H7 (cell line): Measurements from ENCODE around the gene MSH4. TPM values are rescaled to one million over a fixed set of nuclear protein-coding genes. Genes with fewer than 3 reads are reported as not detected.
"Not testable (repeated sequence)": the region's sequence is repeated elsewhere in the genome, so short reads cannot be mapped to it uniquely, and the experiment has no call there.

Experiments used
- DNase-seq: peaks from one replicate; pipeline ENCODE4 v3.0.0; 2012
- H3K27me3 ChIP-seq: 2 replicates; pipeline ENCODE4 v1.6.0; 2011; ENCODE audit warnings: mild to moderate bottlenecking, low read length; ENCODE audit not compliant: control insufficient read depth, insufficient read depth
- H3K36me3 ChIP-seq: replicated peaks from 2 replicates; pipeline ENCODE4 v1.5.1; 2011; ENCODE audit warnings: low read length; ENCODE audit not compliant: control insufficient read depth, insufficient read depth
- H3K4me3 ChIP-seq: 2 replicates; pipeline ENCODE4 v1.5.1; 2011; ENCODE audit warnings: low read depth, mild to moderate bottlenecking, control low read depth, low read length, moderate library complexity; ENCODE audit not compliant: insufficient read depth
- total RNA-seq: library from RNA; depleted of rRNA; stranded (reverse); fragments of >200 nt; shearing (Covaris generic); gene quantifications from 2 replicates; pipeline ENCODE4 v1.2.3, GENCODE V29; 2014

MSH4 gene
- total RNA-seq, 1 experiment from 2014 or later, result 0.24 TPM

DNA sequence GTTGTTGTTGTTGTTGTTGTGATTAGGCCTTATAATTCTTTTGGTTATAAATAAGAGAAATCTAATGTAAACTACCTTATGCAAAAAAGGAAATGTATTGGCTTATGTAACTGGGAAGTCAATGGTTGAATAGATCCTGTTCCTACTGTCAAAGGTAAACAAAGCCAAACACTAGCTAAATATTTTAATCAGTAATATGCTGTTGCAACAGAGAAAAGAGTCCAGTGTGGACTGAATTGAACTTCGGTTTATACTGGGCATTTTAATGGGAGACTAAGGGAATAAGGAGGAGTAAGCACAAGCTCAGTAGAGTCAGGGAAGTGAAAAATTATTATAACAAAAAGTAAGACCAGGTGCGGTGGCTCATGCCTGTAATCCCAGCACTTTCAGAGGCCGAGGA, 15.4 kb downstream of the MSH4 start:
- Histone ChIP-seq H3K4me3 (no peak overlapping the region), H3K27me3 (no peaks in the 10 kb centered on the region)
- no peak for DNase-seq

DNA sequence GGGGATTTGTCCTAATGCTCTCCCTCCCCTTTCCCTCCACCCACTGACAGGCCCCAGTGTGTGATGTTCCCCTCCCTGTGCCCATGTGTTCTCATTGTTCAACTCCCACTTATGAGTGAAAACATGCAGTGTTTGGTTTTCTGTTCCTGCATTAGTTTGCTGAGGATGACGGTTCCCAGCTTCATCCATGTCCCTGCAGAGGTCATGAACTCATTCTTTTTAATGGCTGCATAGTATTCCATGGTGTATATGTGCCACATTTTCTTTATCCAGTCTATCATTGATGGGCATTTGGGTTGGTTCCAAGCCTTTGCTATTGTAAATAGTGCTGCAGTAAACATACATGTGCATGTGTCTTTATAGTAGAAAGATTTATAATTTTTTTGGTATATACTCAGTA, 26.9 kb downstream of the MSH4 start:
- H3K4me3 ChIP-seq, H3K27me3 ChIP-seq, DNase-seq, H3K36me3 ChIP-seq: not testable (repeated sequence)

More for the DNA sequence above, 15.4 kb downstream of the MSH4 start:
- no peaks in the 10 kb centered on the region for H3K36me3 ChIP-seq

DNA sequence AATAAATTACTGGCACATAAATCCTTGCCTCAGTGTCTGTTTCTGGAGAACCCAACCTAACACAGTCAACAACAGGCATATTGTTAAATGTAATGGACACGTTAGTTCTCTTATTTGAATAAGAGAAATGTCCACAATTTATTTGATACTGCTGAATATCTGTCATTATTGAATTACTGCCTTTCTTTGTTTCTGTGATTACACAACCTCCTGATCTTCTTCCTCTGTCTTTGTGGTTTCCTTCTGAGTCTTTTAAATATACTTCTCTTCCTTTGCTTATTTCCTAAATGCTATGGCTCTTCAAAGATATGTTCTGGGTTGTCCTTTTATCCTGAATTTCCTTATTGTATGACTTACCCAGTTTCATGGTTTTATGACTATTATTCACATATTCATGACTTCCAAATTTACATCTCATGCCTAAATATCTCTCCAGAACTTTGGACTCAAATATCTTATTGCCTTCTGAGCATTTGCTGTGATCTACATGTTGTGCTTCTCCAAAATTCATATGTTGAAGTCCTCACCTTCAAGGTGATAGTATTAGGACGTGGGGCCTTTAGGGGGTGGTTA, 39.9 kb downstream of the MSH4 start:
- no peaks in the 10 kb centered on the region for H3K27me3 ChIP-seq
- no peak overlapping the region for H3K4me3 ChIP-seq
- DNase-seq, result no peak
- no peaks in the 10 kb centered on the region for H3K36me3 ChIP-seq

DNA sequence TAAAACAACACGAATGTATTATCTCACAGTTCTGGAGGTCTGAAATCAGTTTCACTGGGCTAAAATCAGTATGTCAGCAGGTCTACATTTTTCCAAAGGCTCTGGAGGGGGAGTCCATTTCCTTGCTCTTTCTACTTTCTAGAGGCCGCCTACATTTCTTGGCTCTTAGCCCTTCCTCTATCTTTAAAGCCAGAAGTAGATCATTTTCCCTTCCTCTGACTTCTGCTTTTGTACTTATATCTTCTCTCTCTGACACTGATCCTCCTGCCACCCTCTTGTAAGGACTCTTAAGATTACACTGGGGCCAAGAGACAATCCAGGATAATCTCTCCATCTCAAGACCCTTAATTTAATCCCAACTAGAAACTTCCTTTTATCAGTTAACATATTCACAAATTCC, 41.4 kb downstream of the MSH4 start:
- Histone ChIP-seq H3K36me3 (no peaks in the 10 kb centered on the region), H3K4me3 (no peak overlapping the region), H3K27me3 (no peaks in the 10 kb centered on the region)
- no peak for DNase-seq

DNA sequence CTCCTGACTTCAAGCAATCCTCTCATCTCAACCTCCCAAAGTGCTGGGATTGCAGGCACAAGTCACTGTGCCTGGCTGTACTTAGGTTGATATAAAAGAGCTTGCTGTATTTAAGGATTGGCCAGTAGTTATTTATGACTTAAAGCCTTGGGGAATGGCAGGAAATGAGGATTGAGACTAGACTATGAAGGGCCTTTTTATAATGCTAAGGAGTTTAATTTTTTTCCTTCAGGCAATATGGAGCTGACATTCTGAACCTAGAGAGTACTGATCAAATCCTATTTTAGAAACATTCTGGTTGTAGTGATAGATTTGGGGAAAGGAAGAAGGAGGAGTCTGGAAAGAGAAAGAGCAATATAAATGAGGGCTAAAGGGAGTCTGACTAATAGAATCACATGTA, 44.7 kb downstream of the MSH4 start:
- H3K36me3 ChIP-seq, result no peaks in the 10 kb centered on the region
- no peak for DNase-seq
- H3K4me3 ChIP-seq, result no peak overlapping the region
- no peaks in the 10 kb centered on the region for H3K27me3 ChIP-seq

DNA sequence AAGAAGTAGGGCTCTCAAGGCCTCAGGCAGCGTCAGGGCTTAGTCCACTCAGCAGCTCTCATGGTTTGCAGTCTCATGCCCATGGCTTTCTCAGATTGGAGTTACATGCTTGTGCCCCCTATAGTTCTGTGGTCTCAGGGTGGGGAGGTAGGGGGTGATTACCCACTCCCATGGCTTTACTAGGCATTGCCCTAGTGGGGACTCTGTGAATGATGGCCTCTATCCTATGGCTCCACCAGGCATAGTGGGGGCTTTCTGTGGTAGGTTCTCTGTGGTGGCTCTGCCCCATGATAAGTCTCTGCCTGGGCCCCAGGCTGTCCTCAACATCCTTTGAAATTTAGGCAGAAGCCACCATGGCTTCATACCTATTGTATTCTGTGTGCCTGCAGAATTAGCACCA, 48.9 kb downstream of the MSH4 start:
- Histone ChIP-seq H3K4me3 (no peak overlapping the region), H3K36me3 (no peaks in the 10 kb centered on the region), H3K27me3 (no peaks in the 10 kb centered on the region)
- DNase-seq, result no peak

DNA sequence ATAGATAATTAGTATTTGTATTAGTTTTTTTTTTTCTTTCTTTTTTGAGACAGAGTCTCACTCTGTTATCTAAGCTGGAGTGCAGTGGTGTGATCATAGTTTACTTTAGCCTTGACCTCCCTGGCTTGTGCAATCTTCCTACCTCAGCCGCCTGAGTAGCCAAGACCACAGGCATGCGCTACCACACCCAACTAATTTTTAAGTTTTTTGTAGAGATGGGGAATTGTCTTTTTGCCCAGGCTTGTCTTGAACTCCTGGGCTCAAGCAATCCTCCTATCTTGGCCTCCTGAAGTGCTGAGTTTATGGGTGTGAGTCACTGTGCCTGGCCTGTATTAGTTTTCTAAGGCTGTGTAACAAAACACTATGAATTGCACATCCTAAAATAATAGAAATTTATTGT, 58.3 kb downstream of the MSH4 start:
- no peak for DNase-seq
- H3K4me3 ChIP-seq, result no peak overlapping the region
- H3K36me3 ChIP-seq, result no peaks in the 10 kb centered on the region
- no peaks in the 10 kb centered on the region for H3K27me3 ChIP-seq

DNA sequence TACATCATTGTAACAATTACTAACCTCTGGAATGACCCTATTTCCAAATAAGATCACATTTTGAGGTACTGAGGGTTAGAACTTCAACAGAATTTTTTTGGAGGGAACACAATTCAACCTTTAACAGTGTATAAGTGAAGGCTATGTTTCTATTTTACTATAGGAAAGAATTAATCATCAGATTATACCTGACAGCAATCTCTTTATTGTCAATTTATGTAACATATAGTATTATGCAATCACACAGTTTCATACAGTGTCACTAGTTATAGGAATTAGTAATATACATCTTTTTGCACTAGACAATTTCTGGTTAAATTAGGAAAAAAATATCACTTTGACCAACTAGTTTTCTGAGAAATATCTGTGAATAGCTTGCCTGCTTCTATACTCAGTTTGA, 59.1 kb downstream of the MSH4 start:
- Histone ChIP-seq H3K36me3 (no peaks in the 10 kb centered on the region), H3K4me3 (no peak overlapping the region), H3K27me3 (no peaks in the 10 kb centered on the region)
- DNase-seq, result no peak

DNA sequence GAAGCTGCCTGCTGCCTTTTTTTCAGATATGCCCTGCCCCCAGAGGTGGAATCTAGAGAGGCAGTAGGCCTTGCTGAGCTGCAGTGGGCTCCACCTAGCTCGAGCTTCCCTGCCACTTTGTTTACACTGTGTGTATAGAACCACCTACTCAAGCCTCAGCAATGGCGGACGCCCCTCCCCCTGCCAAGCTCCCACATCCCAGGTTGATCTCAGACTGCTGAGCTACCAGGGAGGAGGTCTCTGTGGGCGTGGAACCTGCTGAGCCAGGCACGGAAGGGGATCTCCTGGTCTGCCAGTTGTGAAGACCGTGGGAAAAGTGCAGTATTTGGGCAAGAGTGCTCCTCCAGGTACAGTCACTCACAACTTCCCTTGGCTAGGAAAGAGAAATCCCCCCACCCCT, 65.1 kb downstream of the MSH4 start:
- H3K27me3 ChIP-seq, result no peaks in the 10 kb centered on the region
- no peak for DNase-seq
- no peak overlapping the region for H3K4me3 ChIP-seq
- no peaks in the 10 kb centered on the region for H3K36me3 ChIP-seq

DNA sequence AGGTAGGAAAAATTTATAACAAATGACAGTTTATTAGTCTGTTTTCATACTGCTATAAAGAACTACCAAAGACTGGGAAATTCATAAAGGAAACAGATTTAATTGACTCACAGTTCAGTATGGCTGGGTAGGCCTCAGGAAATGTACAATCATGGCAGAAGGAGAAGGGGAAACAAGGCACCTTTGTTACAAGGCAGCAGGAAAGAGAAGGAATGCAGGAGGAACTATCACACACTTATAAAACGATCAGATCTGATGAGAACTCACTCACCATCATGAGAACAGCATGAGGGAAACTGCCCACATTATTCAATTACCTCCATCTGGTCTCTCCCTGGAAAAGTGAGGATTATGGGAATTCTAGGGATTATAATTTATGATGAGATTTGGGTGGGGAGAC, 74.3 kb downstream of the MSH4 start:
- no peak for DNase-seq
- Histone ChIP-seq H3K27me3 (no peaks in the 10 kb centered on the region), H3K4me3 (no peak overlapping the region), H3K36me3 (no peaks in the 10 kb centered on the region)

DNA sequence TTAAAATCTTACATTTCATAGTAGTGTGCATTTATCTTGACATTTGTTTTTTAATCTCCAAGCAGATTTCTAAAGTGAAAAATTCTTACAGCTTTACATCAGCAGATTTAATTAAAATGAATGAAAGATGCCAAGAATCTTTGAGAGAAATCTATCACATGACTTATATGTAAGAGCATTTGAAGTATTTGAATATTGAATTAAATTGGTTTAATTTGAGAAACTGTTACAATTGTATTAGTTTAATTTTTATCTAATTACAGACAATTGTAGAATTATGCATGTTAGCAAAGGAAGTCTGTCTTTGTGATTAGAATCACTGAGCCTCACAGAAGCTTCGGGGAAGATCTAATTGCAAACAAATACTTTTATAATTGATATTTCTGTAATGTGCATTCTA, 83.3 kb downstream of the MSH4 start:
- H3K36me3 ChIP-seq, result no peaks in the 10 kb centered on the region
- DNase-seq, result no peak
- no peak overlapping the region for H3K4me3 ChIP-seq
- no peaks in the 10 kb centered on the region for H3K27me3 ChIP-seq

DNA sequence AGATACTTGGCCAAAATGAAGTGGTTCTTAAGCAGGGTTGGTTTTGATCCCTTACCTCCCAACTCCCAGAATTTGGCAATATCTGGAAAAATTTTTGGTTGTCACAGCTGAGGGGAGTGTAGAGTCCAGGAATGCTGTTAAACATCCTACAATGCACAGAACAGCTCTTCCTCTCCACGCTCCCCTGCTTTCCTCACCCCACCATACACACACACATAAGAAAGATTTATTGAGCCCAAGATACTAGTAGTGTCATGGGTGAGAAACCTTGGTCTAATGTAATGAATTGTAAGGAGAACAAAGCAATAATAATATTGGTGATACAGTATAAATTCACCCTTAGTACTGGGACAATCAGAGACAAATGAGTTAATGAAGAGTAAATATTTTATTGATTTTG, 87.8 kb downstream of the MSH4 start:
- no peaks in the 10 kb centered on the region for H3K36me3 ChIP-seq
- no peak for DNase-seq
- no peak overlapping the region for H3K4me3 ChIP-seq
- H3K27me3 ChIP-seq, result no peaks in the 10 kb centered on the region

DNA sequence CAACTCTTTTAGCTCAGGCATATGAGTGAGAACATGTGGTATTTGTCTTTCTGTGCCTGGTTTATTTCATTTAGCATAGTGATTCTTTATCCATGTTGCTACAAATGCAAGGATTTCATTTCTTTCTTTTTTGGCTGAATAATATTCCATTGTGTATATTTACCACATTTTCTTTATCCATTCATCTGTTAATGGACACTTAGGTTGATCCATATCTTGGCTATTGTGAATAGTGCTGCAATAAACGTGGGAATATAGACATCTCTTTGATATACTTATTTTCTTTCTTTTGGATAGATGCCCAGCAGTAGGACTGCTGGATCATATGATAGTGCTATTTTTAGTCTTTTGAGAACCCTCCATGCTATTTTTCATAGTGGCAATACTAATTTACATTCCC, 104.7 kb downstream of the MSH4 start:
- no peak overlapping the region for H3K4me3 ChIP-seq
- no peak for DNase-seq
- no peaks in the 10 kb centered on the region for H3K27me3 ChIP-seq
- no peaks in the 10 kb centered on the region for H3K36me3 ChIP-seq

DNA sequence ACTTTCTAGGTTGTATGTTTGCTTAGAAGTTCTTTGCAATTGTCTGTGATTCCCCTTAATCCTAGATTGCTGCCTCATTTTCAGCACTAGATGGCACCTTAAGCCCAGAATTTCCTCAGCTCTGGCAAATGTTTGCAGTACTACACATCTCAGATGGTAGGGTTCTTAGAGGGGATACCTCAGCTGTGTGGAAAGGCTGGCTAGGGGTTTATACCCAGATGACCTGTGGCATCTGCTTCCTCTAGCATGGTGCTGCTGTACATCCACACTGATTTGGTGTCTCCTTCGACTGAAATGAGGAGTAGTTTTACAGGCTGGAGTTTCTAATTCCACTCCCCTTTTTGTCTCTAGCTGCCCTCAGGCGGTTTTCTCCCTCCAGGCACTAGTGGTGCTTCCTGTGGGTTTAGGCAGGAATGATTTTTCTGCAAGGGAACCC, 112.1 kb downstream of the MSH4 start:
- Histone ChIP-seq H3K36me3 (no peaks in the 10 kb centered on the region), H3K4me3 (no peak overlapping the region), H3K27me3 (no peaks in the 10 kb centered on the region)
- no peak for DNase-seq

DNA sequence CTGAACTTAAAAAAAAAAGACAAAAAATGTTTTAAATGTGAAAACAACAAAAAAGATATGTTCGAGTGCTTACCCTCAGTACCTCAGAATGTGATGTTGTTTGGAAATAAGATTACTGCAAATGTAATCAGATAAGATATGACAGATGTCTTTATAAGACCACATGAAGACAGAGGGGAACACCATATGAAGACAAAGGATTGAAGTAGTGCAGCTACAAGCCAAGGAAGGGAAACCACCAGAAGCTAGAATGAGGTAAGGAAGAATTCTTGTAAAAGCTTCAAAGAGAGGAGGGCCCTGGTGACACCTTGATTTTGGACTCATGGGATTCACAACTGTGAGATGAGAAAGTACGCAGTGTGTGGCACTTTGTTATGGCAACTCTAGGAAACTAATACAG, 120.2 kb downstream of the MSH4 start:
- H3K27me3 ChIP-seq, result no peaks in the 10 kb centered on the region
- no peak for DNase-seq
- H3K36me3 ChIP-seq, result no peaks in the 10 kb centered on the region
- H3K4me3 ChIP-seq, result no peak overlapping the region

DNA sequence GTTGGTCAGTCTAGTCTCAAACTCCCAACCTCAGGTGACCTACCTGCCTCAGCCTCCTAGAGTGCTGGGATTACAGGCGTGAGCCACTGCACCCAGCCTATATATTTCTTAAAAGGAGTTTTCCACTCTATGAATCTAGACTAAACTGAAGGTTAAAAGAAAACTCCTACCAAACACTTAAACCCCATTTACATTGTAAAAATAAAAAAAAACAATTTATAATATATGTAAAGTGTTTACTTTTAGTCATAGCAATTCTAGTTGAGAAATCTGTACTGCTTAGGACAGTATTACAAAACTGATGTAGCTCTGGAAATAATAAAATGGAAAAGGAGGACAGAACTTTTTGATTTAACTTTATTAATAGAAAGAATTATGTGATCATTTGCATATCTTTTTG, 126.0 kb downstream of the MSH4 start:
- DNase-seq, result no peak
- no peaks in the 10 kb centered on the region for H3K27me3 ChIP-seq
- no peak overlapping the region for H3K4me3 ChIP-seq
- no peaks in the 10 kb centered on the region for H3K36me3 ChIP-seq
